Cardiac fibroblast (primary cell): ENCODE results near the gene CHTOP.

Source experiments
- DNase-seq, 2 donors: peaks; one replicate each; pipeline versions ENCODE4 v3.0.0 to v3.0.0-alpha.2; 2010; ENCODE audit warnings: low read depth in 2 of 2
- H3K4me3 ChIP-seq, 2 donors: replicated peaks in 1 of 2; 1 replicate in 1 of 2; 2 replicates in 1 of 2; pipeline ENCODE4 v1.5.1; 2011; ENCODE audit warnings: low read depth in 2 of 2, low read length in 2 of 2, mild to moderate bottlenecking in 2 of 2, moderate library complexity in 1 of 2
- CTCF ChIP-seq: IDR thresholded peaks from one replicate; pipeline ENCODE4 v1.5.1; 2011; ENCODE audit warnings: low read depth, mild to moderate bottlenecking, low read length, inconsistent platforms

The CHTOP gene

GRCh38 chr1:153673511-153673910 is 39.6 kb downstream of the CHTOP start:
- no peak overlapping the region for H3K4me3 ChIP-seq
- DNase-seq = no peak
- TF ChIP-seq CTCF = no peak

- peak; percentile 67 to 70 for DNase-seq
- peak overlapping the region; percentile 40 to 61 for H3K4me3 ChIP-seq
- TF ChIP-seq CTCF = peak; percentile 98
These were observed 44.1 kb downstream of the CHTOP start for GRCh38 chr1:153677718-153678518.

GRCh38 chr1:153678519-153679336 is 44.9 kb downstream of the CHTOP start, which contains the start of gene NPR1:
TSS of gene NPR1 (plus strand) at chr1:153678688. CDS start at chr1:153679109, 421 bp downstream.
- DNase-seq = peak; percentile 48 to 76
- TF ChIP-seq CTCF = no peak
- H3K4me3 ChIP-seq = peak within 1 kb of the TSS; percentile 40 to 61

- DNase-seq = peak; percentile 12 to 19
- TF ChIP-seq CTCF = peak; percentile 19
- H3K4me3 ChIP-seq = peak overlapping the region; percentile 40 to 61
These were observed 45.7 kb downstream of the CHTOP start for GRCh38 chr1:153679337-153680119.

- peak in 1 of 2 donors; percentile 4 for DNase-seq
- peak overlapping the region in 1 of 2 donors; percentile 61 for H3K4me3 ChIP-seq
- no peak for TF ChIP-seq CTCF
These were observed 46.2 kb downstream of the CHTOP start for GRCh38 chr1:153680120-153680403.

- TF ChIP-seq CTCF = no peak
- no peak overlapping the region for H3K4me3 ChIP-seq
- DNase-seq = no peak
These were observed 48.9 kb downstream of the CHTOP start for GRCh38 chr1:153682730-153683129.
